ENCODE results near the gene GFI1.
"Not testable (repeated sequence)": the region's sequence is repeated elsewhere in the genome, so short reads cannot be mapped to it uniquely, and the experiment has no call there.

Gene GFI1

DNA sequence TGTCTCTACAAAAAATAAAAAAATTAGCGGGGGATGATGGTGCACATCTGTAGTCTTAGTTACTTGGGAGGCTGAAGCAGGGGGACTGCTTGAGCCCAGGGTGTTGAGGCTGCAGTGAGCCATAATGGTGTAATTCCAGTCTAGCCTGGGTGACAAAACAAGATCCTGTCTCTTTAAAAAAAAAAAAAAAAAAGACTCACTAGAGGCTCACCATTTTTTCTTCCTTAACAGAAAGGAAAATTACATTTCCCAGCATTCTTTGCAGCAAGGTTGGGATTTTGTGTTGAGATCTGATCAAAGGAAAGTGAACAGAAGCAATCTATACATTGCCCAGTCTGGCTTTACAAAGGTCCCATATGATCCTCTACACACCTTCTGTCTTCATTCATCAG lies 21.5 kb downstream of the GFI1 start:
- DNase-seq (ENCODE audit: low read depth, low spot score), result no peak

- no peak for DNase-seq (ENCODE audit: low read depth, low spot score)
Measured at GRCh38 chr1:92464588-92465255, 22.0 kb downstream of the GFI1 start.

GRCh38 chr1:92461364-92462097 lies 25.2 kb downstream of the GFI1 start:
- DNase-seq (ENCODE audit: low read depth, low spot score), result no peak

GRCh38 chr1:92459871-92460320 lies 26.8 kb downstream of the GFI1 start:
- no peak for DNase-seq (ENCODE audit: low read depth, low spot score)

DNA sequence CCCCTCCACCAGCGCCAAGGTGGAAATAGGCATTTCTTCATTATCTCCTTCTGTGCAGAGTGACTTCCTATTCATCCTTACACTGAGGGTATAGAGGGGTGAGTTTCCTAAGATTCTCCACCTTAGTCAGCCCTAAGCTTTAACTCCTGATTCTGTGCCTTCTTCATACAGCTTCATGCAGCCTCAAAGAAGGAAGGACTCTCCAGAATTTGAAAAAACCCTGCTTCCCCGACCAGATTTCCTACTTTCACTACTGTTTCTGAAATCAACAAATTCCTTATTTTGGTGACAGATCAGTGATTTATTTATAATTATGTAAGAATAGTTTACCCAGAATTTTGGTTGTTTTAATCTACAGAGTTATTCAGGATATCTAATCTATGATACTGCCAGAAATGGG lies 28.6 kb downstream of the GFI1 start:
- DNase-seq (ENCODE audit: low read depth, low spot score), result no peak

- no peak for DNase-seq (ENCODE audit: low read depth, low spot score)
Measured at GRCh38 chr1:92447976-92448375, 38.7 kb downstream of the GFI1 start.

DNA sequence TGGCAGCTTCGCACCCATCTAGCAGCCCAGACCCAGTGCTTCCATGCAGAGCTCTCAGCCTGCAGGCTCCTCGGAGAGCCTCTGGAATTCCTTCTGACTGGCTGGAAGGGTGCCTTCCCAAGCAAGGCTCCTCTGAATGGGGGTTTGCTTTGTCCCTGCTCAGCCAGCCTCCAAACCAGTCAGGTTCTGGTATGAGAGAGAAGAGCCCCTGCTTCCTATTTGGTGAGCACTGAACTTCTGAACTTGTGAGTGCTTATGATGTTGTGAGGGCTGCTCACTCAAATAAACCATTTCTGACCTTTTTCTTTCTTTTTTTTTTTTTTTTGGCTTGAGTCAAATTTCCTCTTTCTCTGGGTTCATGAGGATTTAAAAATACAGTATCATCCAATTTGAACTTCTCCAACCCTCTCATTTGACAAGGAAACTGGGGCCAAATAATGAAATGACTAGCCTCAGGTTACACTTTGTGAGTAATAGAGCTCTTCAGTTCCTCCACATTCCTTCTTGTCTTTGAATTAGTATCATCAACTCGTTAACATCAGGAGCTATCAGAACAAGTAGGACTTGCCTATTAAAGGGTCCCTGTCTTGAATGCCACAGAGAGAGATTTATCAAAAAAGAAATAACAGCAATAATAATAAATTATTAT lies 39.6 kb downstream of the GFI1 start:
- DNase-seq (ENCODE audit: low read depth, low spot score), result no peak

GRCh38 chr1:92446546-92446945 lies 40.2 kb downstream of the GFI1 start:
- DNase-seq (ENCODE audit: low read depth, low spot score), result no peak

GRCh38 chr1:92445865-92446264 lies 40.9 kb downstream of the GFI1 start:
- no peak for DNase-seq (ENCODE audit: low read depth, low spot score)

DNA sequence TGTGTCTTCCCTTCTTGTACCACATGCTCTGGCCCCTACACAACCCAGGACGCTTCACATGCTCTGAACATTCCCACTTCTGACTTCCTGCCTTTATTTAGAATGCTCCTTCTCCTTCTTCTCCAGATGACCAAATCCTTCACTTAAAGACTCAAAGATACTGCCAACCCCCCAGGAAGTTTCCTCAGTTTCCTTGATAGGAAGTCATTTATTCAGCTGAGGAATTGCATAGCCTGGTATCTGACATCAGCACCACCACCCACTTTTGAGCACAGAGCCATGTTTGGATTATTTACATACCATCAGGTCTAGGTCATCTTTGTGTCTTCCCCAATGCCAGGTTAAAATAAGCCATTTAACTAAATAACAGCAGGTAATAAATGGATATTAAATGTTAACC lies 42.4 kb downstream of the GFI1 start:
- no peak for DNase-seq (ENCODE audit: low read depth, low spot score)

DNA sequence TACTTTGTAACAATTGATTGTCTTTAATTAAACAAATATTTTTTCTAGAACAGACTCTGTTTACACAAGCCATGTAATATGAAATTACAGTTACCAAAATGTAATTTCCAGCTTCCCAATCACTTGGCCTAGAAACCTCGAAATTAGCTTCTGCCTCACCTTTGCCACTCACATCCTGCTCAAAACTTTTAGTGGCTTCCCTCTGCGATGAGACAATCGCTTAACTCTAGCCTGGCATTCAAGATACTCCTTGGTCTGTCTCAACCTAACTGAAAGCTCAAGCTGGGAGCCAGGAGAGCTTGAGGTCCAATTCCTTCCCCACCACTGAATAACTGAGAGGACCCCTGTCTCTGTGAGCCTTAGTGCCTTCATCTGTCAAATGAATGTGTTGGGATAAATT lies 42.8 kb downstream of the GFI1 start:
- no peak for DNase-seq (ENCODE audit: low read depth, low spot score)

DNA sequence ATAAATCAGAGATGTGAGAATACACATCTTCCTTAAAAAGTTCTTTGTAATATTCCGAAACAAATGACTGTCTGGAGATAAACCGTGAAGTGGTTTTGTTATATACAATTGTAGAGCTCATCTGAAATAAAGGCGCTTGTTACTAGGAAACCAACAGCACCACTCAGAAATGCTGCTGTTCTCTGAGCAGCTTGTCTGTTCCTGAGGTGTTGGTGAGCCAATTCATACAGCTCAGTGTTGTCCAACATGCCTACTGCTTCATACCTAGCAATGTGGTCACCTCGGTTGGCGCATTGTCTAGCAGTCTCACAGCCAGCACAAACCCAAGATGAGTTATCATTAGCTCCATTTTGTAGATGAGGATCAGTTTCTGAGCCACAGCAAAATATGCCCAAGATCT lies 44.4 kb downstream of the GFI1 start:
- DNase-seq (ENCODE audit: low read depth, low spot score), result no peak

DNA sequence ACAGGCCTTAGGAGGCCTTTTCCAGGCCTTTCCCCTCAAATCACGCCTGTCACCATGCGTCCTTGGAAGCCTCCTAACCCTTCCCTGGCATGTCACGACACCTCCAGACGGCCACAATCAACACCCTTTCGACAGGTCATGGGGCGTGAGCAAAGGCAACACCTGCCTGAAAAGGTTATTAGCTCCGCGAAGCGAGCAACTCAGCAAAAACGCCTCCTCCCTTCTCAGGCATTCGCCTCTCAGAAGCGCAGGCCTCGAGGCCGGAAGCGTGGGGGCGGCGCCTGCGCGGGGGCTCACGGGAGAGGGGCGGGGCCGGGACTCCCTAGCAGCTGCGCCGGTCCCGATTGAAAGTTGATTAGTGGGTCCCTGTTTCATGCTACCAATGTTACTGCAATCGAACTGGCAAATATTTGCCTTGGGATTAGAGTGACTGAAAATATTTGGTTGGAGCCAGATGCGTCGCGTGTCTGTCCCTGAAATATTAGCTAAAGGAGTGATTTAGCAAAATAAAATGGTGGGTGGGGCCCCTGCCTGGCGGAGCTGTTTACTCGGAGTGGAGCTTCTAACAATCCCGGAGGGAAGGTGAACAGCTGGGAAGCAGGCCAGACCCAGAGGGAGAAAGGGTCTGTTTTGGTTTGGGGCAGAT lies 44.9 kb downstream of the GFI1 start:
- DNase-seq (ENCODE audit: low read depth, low spot score), result no peak

DNA sequence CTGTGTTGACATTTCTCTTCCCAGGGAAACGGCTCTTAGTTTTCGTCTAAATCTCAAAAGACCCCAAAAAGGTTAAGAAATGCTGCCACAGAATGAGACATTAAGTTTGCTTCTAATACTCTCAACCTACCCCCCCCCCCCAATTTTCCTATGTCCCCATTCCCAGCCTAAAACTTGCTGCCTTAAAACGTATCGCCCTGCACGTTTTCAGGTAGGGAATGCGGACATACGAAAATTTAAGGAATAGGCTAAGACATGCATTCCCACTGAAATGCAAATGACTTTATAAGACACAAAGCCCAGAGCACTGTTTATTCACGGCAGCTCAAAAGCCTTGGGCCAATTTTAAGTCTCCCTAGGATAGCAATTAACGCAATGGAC lies 45.4 kb downstream of the GFI1 start:
- no peak for DNase-seq (ENCODE audit: low read depth, low spot score)

DNA sequence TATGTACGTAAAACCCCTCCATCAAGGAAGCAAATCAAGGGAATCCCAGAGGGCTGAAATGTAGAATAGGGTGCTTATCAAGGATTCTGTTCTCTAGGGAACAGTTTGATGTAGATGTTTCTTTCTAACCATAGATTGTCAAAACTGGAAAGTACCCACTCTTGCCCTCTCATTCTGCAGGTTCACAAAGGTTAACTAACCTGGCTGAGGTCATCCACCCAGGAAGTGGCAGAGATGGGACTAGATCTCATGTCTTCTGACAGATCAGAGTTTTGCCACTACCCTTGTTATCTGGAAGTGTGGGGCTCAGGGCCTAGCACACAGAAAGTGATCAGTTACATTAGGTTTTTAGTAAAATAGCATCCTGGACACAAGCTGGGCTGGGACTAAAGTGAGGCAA lies 47.4 kb downstream of the GFI1 start:
- no peak for DNase-seq (ENCODE audit: low read depth, low spot score)

- not testable (repeated sequence) for DNase-seq (ENCODE audit: low read depth, low spot score)
Measured at GRCh38 chr1:92434572-92434971, 52.2 kb downstream of the GFI1 start.

DNA sequence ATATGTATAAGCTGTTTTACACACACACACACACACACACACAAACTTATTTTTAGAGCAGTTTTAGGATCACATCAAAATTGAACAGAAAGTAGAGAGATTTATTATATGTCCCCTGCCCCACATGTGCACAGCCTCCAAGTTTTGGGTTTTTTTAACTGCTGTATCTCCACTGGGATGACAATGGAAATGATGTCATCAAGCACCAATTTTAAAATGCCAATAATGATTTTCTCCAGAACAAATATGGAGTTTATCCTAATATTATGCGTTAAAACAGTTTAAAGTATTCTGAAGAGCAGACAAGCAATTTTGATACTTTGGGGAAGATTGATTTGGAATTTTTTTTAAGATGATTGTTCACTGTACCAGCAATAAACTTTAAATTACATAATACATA lies 56.7 kb downstream of the GFI1 start:
- DNase-seq (ENCODE audit: low read depth, low spot score), result no peak

DNA sequence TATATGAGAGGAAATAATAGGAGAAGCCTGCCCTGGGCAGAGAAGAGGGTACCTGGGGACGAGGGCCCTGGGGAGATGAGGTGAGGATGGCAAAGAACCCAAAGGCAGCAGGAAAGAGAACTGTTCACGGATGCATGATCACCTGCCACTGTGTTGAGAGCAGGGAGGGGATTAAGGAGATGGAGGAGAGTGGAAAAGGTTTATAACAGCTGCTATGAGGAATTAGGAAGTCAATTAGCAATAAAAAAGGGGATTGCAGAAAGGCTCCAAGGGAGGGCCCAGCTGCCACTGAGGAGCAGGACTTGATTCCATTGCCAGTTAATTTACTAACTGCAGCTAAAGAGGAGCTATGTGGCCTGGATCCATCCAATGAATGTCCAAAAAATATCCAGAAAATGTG lies 61.1 kb downstream of the GFI1 start:
- no peak for DNase-seq (ENCODE audit: low read depth, low spot score)

All from activated CD4-positive, CD25-positive, alpha-beta regulatory T cell treated with anti-CD3 and anti-CD28 coated beads, Interleukin-2, amount 50 U/mL, for 16 hours (primary cell).